Loucy (cell line): Measurements from ENCODE around the gene SAPCD1.

Source experiments
- EZH2phosphoT487 ChIP-seq: fragments of 200-600 bp; IDR thresholded peaks from 2 replicates; pipeline ENCODE4 v1.6.1; 2018; ENCODE audit warnings: antibody characterized with exemption, mild to moderate bottlenecking, moderate library complexity, borderline replicate concordance
- TF ChIP-seq, protein P1 (sequence below): fragments of 200-600 bp; sonication (generic); conservative IDR thresholded peaks from 2 replicates; pipeline ENCODE4 v1.5.1; 2014; ENCODE audit warnings: mild to moderate bottlenecking, antibody characterized with exemption, low read length

- TF ChIP-seq, protein P1, sequence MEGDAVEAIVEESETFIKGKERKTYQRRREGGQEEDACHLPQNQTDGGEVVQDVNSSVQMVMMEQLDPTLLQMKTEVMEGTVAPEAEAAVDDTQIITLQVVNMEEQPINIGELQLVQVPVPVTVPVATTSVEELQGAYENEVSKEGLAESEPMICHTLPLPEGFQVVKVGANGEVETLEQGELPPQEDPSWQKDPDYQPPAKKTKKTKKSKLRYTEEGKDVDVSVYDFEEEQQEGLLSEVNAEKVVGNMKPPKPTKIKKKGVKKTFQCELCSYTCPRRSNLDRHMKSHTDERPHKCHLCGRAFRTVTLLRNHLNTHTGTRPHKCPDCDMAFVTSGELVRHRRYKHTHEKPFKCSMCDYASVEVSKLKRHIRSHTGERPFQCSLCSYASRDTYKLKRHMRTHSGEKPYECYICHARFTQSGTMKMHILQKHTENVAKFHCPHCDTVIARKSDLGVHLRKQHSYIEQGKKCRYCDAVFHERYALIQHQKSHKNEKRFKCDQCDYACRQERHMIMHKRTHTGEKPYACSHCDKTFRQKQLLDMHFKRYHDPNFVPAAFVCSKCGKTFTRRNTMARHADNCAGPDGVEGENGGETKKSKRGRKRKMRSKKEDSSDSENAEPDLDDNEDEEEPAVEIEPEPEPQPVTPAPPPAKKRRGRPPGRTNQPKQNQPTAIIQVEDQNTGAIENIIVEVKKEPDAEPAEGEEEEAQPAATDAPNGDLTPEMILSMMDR = no peak
- no peak for TF ChIP-seq EZH2phosphoT487
Measured at GRCh38 chr6:31758281-31758680, 4.2 kb upstream of the SAPCD1 start.
